Naive thymus-derived CD4-positive, alpha-beta T cell (primary cell): ENCODE results near the gene BDKRB2. TPM values are rescaled to one million over a fixed set of nuclear protein-coding genes. Genes with fewer than 3 reads are reported as not detected.

ENCODE experiments used
- ATAC-seq: fragments of 150-1000 bp; cut with Tn5 transposase; 2 replicates; pipeline ENCODE4 v1.10.0; 2021; ENCODE audit warnings: mild to moderate bottlenecking, moderate library complexity
- CTCF ChIA-PET: fragments of 350-600 bp; sonication (Branson Sonifier 250); formaldehyde crosslinking; loops from one replicate; lab custom pipeline; 2021; ENCODE audit warnings: antibody characterized with exemption; lab: Charles Lee
- POLR2A ChIA-PET: fragments of 350-600 bp; sonication (Branson Sonifier 250); formaldehyde crosslinking; loops from one replicate; lab custom pipeline; 2021; ENCODE audit warnings: antibody characterized with exemption, inconsistent platforms; lab: Charles Lee
- DNase-seq, 9 donors: peaks; one replicate each; pipeline versions ENCODE4 v3.0.0 to v3.0.0-alpha.2; 2020 to 2022; ENCODE audit warnings: mixed read lengths in 1 of 9
- H3K27ac ChIP-seq: one replicate; pipeline ENCODE4 v1.7.0; 2013; ENCODE audit warnings: mild to moderate bottlenecking, low read depth, low read length, moderate library complexity
- H3K27me3 ChIP-seq, 2 donors: one replicate each; pipeline ENCODE4 v1.7.0; 2013; ENCODE audit warnings: low read length in 2 of 2, mild to moderate bottlenecking in 2 of 2, moderate library complexity in 2 of 2; ENCODE audit not compliant: control insufficient read depth in 2 of 2, insufficient read depth in 2 of 2
- H3K36me3 ChIP-seq, 3 experiments: 1 replicate in 2 of 3; 2 replicates in 1 of 3; pipeline ENCODE4 v1.7.0; 2013; ENCODE audit warnings: low read length in 3 of 3, mild to moderate bottlenecking in 3 of 3, moderate library complexity in 1 of 3; ENCODE audit not compliant: insufficient read depth in 3 of 3, control insufficient read depth in 2 of 3
- H3K4me1 ChIP-seq, 2 donors: one replicate each; pipeline ENCODE4 v1.7.0; 2013; ENCODE audit warnings: low read length in 2 of 2, mild to moderate bottlenecking in 2 of 2, moderate library complexity in 1 of 2; ENCODE audit not compliant: control insufficient read depth in 2 of 2, insufficient read depth in 2 of 2
- H3K4me3 ChIP-seq: 2 replicates; pipeline ENCODE4 v1.7.0; 2013; ENCODE audit warnings: mild to moderate bottlenecking, low read length
- H3K9me3 ChIP-seq, 3 experiments: 1 replicate in 2 of 3; 2 replicates in 1 of 3; pipeline ENCODE4 v1.7.0; 2013; ENCODE audit warnings: low read length in 3 of 3; ENCODE audit not compliant: control insufficient read depth in 2 of 3
- H3K27ac Mint-ChIP-seq, 9 donors: one replicate each; pipeline ENCODE4 v1.8.0; 2020 to 2022; ENCODE audit warnings: mixed read lengths in 9 of 9, mild to moderate bottlenecking in 8 of 9, moderate library complexity in 5 of 9, inconsistent platforms in 2 of 9
- H3K27me3 Mint-ChIP-seq, 5 donors: one replicate each; pipeline ENCODE4 v1.8.0; 2021 to 2022; ENCODE audit warnings: mixed read lengths in 5 of 5, mild to moderate bottlenecking in 1 of 5
- H3K36me3 Mint-ChIP-seq, 5 donors: one replicate each; pipeline ENCODE4 v1.8.0; 2020 to 2022; ENCODE audit warnings: mixed read lengths in 5 of 5, mild to moderate bottlenecking in 3 of 5, inconsistent platforms in 1 of 5
- H3K4me1 Mint-ChIP-seq, 7 donors: one replicate each; pipeline ENCODE4 v1.8.0; 2020 to 2022; ENCODE audit warnings: mixed read lengths in 7 of 7, mild to moderate bottlenecking in 3 of 7, inconsistent platforms in 1 of 7
- H3K4me3 Mint-ChIP-seq, 10 donors: one replicate each; pipeline ENCODE4 v1.8.0; 2020 to 2022; ENCODE audit warnings: mild to moderate bottlenecking in 10 of 10, mixed read lengths in 10 of 10, moderate library complexity in 6 of 10, inconsistent platforms in 2 of 10
- H3K9me3 Mint-ChIP-seq, 11 donors: one replicate each; pipeline ENCODE4 v1.8.0; 2020 to 2022; ENCODE audit warnings: mixed read lengths in 11 of 11, mild to moderate bottlenecking in 4 of 11, inconsistent platforms in 1 of 11, moderate library complexity in 1 of 11
- intact Hi-C, 2 donors: fragments of 100-400 bp; cut with micrococcal nuclease; formaldehyde crosslinking; loops; one replicate each; pipeline ENCODE4 v1.15.1; 2023
- polyA plus RNA-seq, 2 donors: library from polyadenylated mRNA; unstranded; fragments of 300-500 nt; fragmentation: Illumina TruSeq; gene quantifications; one replicate each; pipeline ENCODE4 v1.2.3, GENCODE V29; 2021
- total RNA-seq, 6 experiments: library from RNA in 5 of 6; stranded (reverse) in 5 of 6; gene quantifications; 1 replicate in 5 of 6; 2 replicates in 1 of 6; pipeline ENCODE4 v1.2.3 and lab custom pipeline; 2021 to 2026

The BDKRB2 gene
- total and polyA plus RNA-seq, 7 experiments from 2014 or later = 0.08 TPM; not detected in 6

- Histone ChIP-seq H3K9me3 (peaks cover 0 to 15% (median 4%) of the 10 kb centered on the region in 3 experiments), H3K27ac (no peak overlapping the region), H3K36me3 (no peaks in the 10 kb centered on the region), H3K4me1 (peaks cover 0 to 2% of the 10 kb centered on the region in 2 donors), H3K4me3 (no peak overlapping the region), H3K27me3 (no peaks in the 10 kb centered on the region)
- DNase-seq (peak; percentile 41 to 73 (median 67)), ATAC-seq (peak; percentile 66)
- POLR2A ChIA-PET = no interaction called here
- H3K9me3 Mint-ChIP-seq = peaks cover 0 to 32% (median 12%) of the 10 kb centered on the region in 11 donors
- no peak overlapping the region for H3K4me3 Mint-ChIP-seq
- H3K4me1 Mint-ChIP-seq = peaks cover 0 to 5% (median 0%) of the 10 kb centered on the region in 7 donors
- peaks cover 0 to 10% (median 4%) of the 10 kb centered on the region in 5 donors for H3K36me3 Mint-ChIP-seq
- H3K27me3 Mint-ChIP-seq = no peaks in the 10 kb centered on the region
- H3K27ac Mint-ChIP-seq = peak overlapping the region in 1 of 9 donors; percentile 9
- intact Hi-C loops = loop anchor here (1.0 to 5.0 kb wide), 4 partner anchors 149 to 175 kb away; no protein-coding TSS in a partner anchor
- CTCF ChIA-PET = interaction anchor here (0.7 to 7.0 kb wide), 14 partner anchors 12 to 716 kb away, joined by 3 to 87 read pairs (median 3); no protein-coding TSS in a partner anchor
Observed at GRCh38 chr14:96275177-96276112, 70.8 kb downstream of the BDKRB2 start.

GRCh38 chr14:96277890-96278289 lies 73.3 kb downstream of the BDKRB2 start:
- H3K9me3 Mint-ChIP-seq = peaks cover 0 to 21% (median 8%) of the 10 kb centered on the region in 11 donors
- peaks cover 0 to 5% (median 0%) of the 10 kb centered on the region in 7 donors for H3K4me1 Mint-ChIP-seq
- H3K36me3 Mint-ChIP-seq = peaks cover 0 to 10% (median 4%) of the 10 kb centered on the region in 5 donors
- ATAC-seq = no peak
- H3K27me3 ChIP-seq = no peaks in the 10 kb centered on the region
- H3K4me3 ChIP-seq = no peak overlapping the region
- H3K27ac ChIP-seq = no peak overlapping the region
- ChIA-PET CTCF (interaction anchor here (0.9 kb wide), 1 partner anchor 177 kb away, joined by 4 read pairs; no protein-coding TSS in a partner anchor), POLR2A (no interaction called here)
- no peaks in the 10 kb centered on the region for H3K27me3 Mint-ChIP-seq
- peaks cover 0 to 15% (median 4%) of the 10 kb centered on the region in 3 experiments for H3K9me3 ChIP-seq
- DNase-seq = no peak
- H3K4me3 Mint-ChIP-seq = no peak overlapping the region
- peaks cover 0 to 2% of the 10 kb centered on the region in 2 donors for H3K4me1 ChIP-seq
- peaks cover 0 to 4% (median 0%) of the 10 kb centered on the region in 3 experiments for H3K36me3 ChIP-seq
- intact Hi-C loops = loop anchor here in 1 of 2 donors (5.0 kb wide), 1 partner anchor 161 kb away; no protein-coding TSS in a partner anchor
- no peak overlapping the region for H3K27ac Mint-ChIP-seq

- peaks cover 0 to 5% (median 0%) of the 10 kb centered on the region in 7 donors for H3K4me1 Mint-ChIP-seq
- H3K27me3 ChIP-seq = no peaks in the 10 kb centered on the region
- no peaks in the 10 kb centered on the region for H3K27me3 Mint-ChIP-seq
- H3K4me1 ChIP-seq = peaks cover 0 to 2% of the 10 kb centered on the region in 2 donors
- no peak for DNase-seq
- H3K36me3 ChIP-seq = peaks cover 0 to 15% (median 0%) of the 10 kb centered on the region in 3 experiments
- peaks cover 0 to 16% (median 8%) of the 10 kb centered on the region in 11 donors for H3K9me3 Mint-ChIP-seq
- peak overlapping the region in 1 of 9 donors; percentile 19 for H3K27ac Mint-ChIP-seq
- intact Hi-C loops = loop anchor here in 1 of 2 donors (5.0 kb wide), 1 partner anchor 162 kb away; no protein-coding TSS in a partner anchor
- peaks cover 0 to 15% (median 4%) of the 10 kb centered on the region in 3 experiments for H3K9me3 ChIP-seq
- peaks cover 0 to 16% (median 4%) of the 10 kb centered on the region in 5 donors for H3K36me3 Mint-ChIP-seq
- ATAC-seq = no peak
- ChIA-PET CTCF (interaction anchor here (0.7 kb wide), 1 partner anchor 13 kb away, joined by 3 read pairs; no protein-coding TSS in a partner anchor), POLR2A (no interaction called here)
- no peak overlapping the region for H3K4me3 Mint-ChIP-seq
- no peak overlapping the region for H3K27ac ChIP-seq
- H3K4me3 ChIP-seq = no peak overlapping the region
Observed at GRCh38 chr14:96279564-96279963, 74.9 kb downstream of the BDKRB2 start.

DNA sequence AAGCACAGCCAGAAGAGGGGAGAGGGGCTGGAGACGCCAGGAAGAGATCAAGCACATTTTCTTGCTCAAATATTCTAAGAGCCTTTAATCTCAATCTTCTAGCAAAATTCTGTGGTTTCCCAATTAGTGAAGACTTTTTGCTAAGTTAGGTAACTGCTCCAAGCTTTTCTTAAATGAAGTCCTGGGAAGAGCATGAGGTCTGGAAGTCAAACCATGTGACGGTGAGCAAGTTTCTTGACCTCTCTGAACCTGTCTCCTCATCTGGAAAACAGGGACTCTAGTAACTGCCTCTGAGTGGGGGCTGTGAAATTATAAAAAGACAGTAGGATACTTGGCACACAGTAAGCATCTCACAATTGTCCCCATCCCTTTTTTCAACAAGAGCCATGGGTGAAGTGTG lies 75.5 kb downstream of the BDKRB2 start:
- CTCF ChIA-PET = interaction anchor here (0.7 kb wide), 1 partner anchor 12 kb away, joined by 3 read pairs; no protein-coding TSS in a partner anchor
- no peaks in the 10 kb centered on the region for H3K27me3 ChIP-seq
- H3K27ac Mint-ChIP-seq = no peak overlapping the region
- H3K36me3 ChIP-seq = peaks cover 0 to 15% (median 0%) of the 10 kb centered on the region in 3 experiments
- POLR2A ChIA-PET = no interaction called here
- peaks cover 0 to 2% of the 10 kb centered on the region in 2 donors for H3K4me1 ChIP-seq
- no peaks in the 10 kb centered on the region for H3K27me3 Mint-ChIP-seq
- DNase-seq (no peak), ATAC-seq (no peak)
- peaks cover 0 to 5% (median 0%) of the 10 kb centered on the region in 7 donors for H3K4me1 Mint-ChIP-seq
- H3K4me3 ChIP-seq = no peak overlapping the region
- peaks cover 0 to 21% (median 4%) of the 10 kb centered on the region in 5 donors for H3K36me3 Mint-ChIP-seq
- no peak overlapping the region for H3K27ac ChIP-seq
- H3K9me3 ChIP-seq = peaks cover 0 to 15% (median 4%) of the 10 kb centered on the region in 3 experiments
- H3K9me3 Mint-ChIP-seq = peaks cover 0 to 16% (median 8%) of the 10 kb centered on the region in 11 donors
- no peak overlapping the region for H3K4me3 Mint-ChIP-seq
- intact Hi-C loops = no loop called here

DNA sequence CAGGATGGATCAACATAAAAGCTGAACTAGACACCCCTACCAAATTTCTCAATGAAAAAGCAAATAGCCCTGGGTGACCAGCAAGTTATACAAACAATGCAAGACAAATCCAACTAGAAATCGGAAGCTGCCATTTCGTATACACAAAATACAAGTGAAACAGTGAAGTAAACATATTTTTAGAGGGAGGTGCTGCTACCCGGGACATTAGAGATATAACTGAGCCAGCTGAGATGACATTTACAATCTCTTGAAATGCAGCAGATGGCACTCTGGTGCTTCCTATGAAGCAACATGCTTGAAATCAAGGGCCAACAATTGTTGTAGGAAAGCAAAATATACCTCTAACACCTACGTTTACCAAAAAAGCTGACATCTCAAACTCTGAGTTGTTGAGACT lies 76.8 kb downstream of the BDKRB2 start:
- Mint-ChIP-seq H3K9me3 (peaks cover 0 to 16% (median 8%) of the 10 kb centered on the region in 11 donors), H3K4me1 (no peaks in the 10 kb centered on the region), H3K4me3 (no peak overlapping the region), H3K27ac (no peak overlapping the region), H3K27me3 (no peaks in the 10 kb centered on the region), H3K36me3 (peaks cover 0 to 30% (median 4%) of the 10 kb centered on the region in 5 donors)
- Histone ChIP-seq H3K36me3 (peaks cover 0 to 25% (median 0%) of the 10 kb centered on the region in 3 experiments), H3K27ac (no peak overlapping the region), H3K9me3 (peaks cover 0 to 15% (median 4%) of the 10 kb centered on the region in 3 experiments), H3K27me3 (no peaks in the 10 kb centered on the region), H3K4me1 (no peaks in the 10 kb centered on the region), H3K4me3 (no peak overlapping the region)
- POLR2A ChIA-PET = no interaction called here
- intact Hi-C loops = no loop called here
- DNase-seq = no peak
- no peak for ATAC-seq
- CTCF ChIA-PET = no interaction called here

DNA sequence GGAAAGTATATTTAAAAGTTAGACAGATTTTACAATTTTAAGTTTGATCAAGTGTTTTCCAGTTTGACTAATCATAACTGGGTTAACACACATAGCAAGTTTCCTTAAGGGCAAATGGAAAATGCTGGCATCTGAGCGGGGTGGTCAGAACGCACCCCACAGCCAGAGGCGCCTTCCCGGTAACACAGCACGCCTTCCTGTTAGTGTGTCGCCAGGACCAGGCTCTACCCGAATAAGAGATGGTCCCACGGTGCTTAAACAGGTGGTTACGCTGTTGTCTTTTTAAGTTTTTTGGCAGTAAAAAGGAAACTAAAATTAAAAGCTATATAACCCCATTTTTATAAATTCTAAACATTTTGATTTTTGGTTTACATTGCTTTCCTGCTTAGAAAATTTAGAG lies 79.4 kb downstream of the BDKRB2 start:
- H3K4me3 Mint-ChIP-seq = no peak overlapping the region
- ChIA-PET CTCF (interaction anchor here (0.7 kb wide), 1 partner anchor 141 kb away, joined by 3 read pairs; no protein-coding TSS in a partner anchor), POLR2A (interaction anchor here (0.9 kb wide), 1 partner anchor 9 kb away, joined by 4 read pairs; no protein-coding TSS in a partner anchor)
- H3K4me3 ChIP-seq = no peak overlapping the region
- no peaks in the 10 kb centered on the region for H3K4me1 ChIP-seq
- intact Hi-C loops = no loop called here
- H3K9me3 Mint-ChIP-seq = peaks cover 0 to 3% (median 0%) of the 10 kb centered on the region in 11 donors
- peaks cover 0 to 40% (median 4%) of the 10 kb centered on the region in 5 donors for H3K36me3 Mint-ChIP-seq
- no peak overlapping the region for H3K27ac ChIP-seq
- H3K36me3 ChIP-seq = peaks cover 0 to 39% (median 0%) of the 10 kb centered on the region in 3 experiments
- H3K27me3 ChIP-seq = no peaks in the 10 kb centered on the region
- DNase-seq = no peak
- H3K27ac Mint-ChIP-seq = no peak overlapping the region
- no peak for ATAC-seq
- H3K27me3 Mint-ChIP-seq = no peaks in the 10 kb centered on the region
- H3K9me3 ChIP-seq = no peaks in the 10 kb centered on the region
- peaks cover 0 to 2% (median 0%) of the 10 kb centered on the region in 7 donors for H3K4me1 Mint-ChIP-seq
